NCI-H526 (cell line): ENCODE measurements around the gene UBASH3A.

Experiments
- DNase-seq, 2 experiments: peaks; one replicate each; lab custom pipeline; 2025; lab: John Stamatoyannopoulos, UW

The UBASH3A gene

DNA sequence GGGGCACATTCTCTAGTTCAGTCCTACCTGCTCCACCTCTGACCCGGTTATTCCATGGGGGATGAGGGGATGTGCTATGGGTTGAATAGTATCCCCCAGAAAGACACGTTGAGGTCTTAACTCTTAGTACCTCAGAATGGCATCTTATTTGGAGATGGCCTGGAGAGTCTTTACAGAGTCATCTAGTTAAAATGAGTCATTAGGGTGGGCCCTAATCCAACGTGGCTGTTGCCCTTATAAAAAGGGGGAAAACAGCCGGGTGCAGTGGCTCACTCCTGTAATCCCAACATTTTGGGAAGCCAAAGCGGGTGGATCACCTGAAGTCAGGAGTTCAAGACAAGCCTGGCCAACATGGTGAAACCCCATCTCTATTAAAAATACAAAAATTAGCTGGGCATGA, 13.5 kb upstream of the UBASH3A start:
- no peak for DNase-seq

- no peak for DNase-seq
These were observed 13.0 kb upstream of the UBASH3A start for GRCh38 chr21:42390696-42391095.

- DNase-seq = no peak
These were observed 12.4 kb upstream of the UBASH3A start for GRCh38 chr21:42391297-42391696.

- DNase-seq = no peak
These were observed 10.8 kb upstream of the UBASH3A start for GRCh38 chr21:42392731-42393442.

GRCh38 chr21:42393443-42393950, 10.2 kb upstream of the UBASH3A start:
- peak; percentile 27 to 73 for DNase-seq

GRCh38 chr21:42395302-42395701, 8.4 kb upstream of the UBASH3A start:
- peak; percentile 56 to 61 for DNase-seq

DNA sequence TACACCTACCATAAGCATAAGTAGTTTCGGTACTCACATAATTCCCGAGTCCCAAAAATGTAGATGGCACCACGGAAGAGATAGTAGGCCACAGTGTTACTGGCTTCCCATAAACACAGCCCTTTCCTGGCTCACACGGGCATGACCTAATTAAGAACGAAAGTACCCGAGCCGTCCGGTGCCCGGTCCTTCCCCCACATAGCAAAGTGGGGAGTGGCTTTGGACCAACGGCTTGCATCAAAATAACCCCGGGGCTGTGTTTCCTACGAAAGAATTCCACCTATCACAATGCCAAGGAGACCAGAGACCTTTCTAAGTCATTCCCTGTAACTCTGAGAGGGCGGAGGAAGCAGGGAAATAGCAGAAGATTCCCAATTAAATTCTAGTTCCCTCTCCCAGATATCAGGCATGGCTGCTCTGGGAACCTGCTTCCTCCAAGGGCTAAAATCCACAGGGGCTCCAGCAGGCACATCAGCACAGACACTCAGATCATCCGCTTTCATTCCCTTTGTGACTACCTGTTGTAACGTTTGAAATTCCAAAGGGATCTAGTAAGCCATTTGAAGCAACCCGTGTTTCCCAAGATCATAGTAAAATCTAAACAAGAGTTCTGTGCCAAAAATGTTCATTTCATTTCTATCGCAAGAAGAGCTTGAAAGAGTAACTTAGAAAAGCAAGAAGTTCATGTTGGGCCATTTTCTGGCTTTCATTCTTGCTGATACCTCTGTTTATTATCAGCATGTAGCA, 7.6 kb upstream of the UBASH3A start, which contains the start of gene TMPRSS3:
TSS of gene TMPRSS3 (minus strand) at position 148 of the 747 bp plus-strand sequence. CDS start 635 bp downstream, outside the sequence.
- peak; percentile 94 to 95 for DNase-seq

- DNase-seq = peak; percentile 82 to 83
These were observed 6.6 kb upstream of the UBASH3A start for GRCh38 chr21:42396799-42397745.

DNA sequence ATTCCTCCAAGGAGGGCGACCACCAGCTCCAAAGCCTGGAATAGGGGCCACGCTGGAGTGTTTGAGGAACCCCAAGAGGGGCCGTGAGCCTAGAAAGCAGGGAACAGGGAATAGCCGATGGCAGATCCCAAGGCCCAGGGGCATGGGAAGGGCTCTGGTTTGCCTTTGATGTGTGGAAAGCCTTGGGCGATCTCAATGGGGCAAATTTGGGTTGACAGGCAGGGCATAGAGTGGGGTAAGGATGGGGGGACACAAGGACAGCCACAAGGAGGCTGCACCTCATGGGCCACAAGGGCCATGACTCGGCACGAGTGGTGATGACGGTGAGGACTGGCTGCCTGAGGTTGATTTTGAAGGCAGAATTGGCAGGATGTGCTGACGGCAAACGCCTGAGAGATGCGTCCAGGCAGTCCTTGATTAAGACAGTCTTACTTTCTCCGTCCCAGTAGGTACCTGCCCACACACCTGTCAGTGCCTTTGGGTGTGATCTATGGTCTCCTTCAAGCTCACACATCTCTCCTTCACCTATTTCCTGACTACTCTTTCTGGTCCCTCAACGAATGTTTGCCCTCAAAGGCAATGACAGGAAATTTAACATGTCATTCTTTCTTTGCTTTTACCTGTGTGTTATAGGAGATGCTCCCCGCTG, 5.8 kb upstream of the UBASH3A start:
- no peak for DNase-seq

- DNase-seq = peak; percentile 84 to 88
These were observed 5.2 kb upstream of the UBASH3A start for GRCh38 chr21:42398436-42399028.

- DNase-seq = peak; percentile 51 to 86
These were observed 3.2 kb upstream of the UBASH3A start for GRCh38 chr21:42400525-42400924.

DNA sequence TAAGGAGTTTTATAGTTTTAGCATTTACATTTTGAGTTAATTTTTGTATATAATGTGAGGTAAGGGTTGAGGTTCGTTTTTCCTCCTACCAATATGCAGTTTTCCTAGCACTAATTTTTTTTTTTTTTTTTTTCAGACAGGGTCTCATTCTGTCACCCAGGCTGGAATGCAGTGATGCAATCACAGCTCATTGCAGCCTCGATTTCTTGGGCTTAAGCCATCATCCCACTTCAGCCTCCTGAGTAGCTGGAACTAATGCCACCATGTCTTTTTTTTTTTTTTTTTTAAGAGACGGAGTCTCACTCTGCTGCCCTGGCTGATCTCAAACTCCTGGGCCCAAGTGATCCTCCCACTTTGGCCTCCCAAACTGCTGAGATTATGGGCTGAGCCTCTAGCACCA, 2.5 kb upstream of the UBASH3A start:
- DNase-seq = no peak

DNA sequence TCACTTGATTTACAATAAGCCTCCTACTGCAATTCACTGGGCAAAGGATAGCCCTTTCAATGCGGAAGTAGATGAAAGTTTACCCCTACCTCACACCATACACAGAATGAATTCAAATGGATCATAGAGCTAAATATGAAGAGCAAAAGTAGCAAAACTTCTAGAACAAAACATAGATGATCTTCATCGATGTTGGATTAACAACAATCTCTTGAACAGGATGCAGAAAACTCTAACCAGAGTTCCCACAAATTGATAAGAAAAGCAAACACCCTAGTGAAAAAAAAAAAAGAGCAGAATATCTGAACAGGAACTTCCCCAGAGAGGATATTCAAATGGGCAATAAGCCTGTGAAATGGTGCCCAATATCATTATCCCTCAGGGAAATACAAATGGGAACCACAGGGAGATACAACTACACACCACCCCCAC, 1.9 kb upstream of the UBASH3A start:
- no peak for DNase-seq

DNA sequence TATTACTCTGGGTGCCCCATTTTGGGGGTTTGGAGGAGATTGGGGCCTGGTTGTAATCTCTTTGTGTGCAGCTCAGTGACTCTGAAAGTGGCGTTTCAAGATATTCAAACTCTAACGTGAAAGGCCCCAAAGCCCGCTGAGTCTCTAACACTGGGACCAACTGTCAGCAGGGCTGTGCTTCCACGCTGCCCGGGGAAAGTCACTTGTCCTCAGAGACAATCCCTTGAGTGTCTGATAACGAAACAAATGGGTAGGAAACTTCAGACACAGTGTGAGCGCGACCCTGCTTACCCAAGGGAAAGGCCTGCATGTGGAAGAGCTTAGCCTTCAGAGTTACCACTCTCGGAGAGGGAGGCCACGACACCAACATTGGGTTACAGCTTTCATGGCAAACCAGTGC, 837 bp downstream of the UBASH3A start:
- no peak for DNase-seq

- DNase-seq = no peak
These were observed 1.6 kb downstream of the UBASH3A start for GRCh38 chr21:42405064-42406013.

- DNase-seq = peak in 1 of 2 experiments; percentile 35
These were observed 2.5 kb downstream of the UBASH3A start for GRCh38 chr21:42406201-42406621.

DNA sequence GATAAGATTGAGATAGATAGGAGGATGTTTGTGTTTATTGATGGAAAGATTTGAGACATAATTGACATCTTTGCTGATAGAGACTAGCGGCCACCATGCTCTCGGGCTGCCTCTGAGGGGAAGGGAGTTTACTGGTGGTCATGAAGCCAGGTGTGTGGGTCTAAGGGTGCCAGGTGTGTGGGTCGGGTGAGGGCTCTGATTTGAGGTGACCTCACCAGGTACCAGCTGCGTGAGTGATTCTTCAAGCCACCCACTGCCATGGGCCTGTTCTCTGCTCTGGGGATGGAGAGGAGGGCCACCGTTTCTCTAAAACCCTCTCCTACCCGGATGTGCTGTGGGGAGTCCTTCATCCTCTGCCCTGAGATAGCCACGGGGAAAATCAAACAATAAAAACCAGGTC, 3.2 kb downstream of the UBASH3A start:
- DNase-seq = no peak

DNA sequence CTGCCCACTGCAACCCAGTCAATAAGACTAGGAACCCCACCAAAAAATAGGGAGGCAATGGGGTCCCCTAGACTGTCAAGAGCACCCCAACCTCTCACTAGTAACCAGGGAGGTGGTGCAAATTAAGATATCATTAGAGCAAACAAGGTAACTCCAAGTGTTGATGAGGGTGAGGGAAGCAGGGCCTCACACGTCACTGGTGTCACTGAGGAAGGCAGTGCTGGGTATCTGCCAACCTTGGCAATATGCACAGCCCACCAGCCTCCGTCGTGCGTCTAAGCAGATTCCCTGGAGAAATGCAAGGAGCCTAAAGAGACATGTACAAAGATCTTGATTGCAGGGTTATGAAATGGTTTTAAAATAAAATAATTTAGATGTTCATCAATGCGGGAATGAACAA, 3.8 kb downstream of the UBASH3A start:
- DNase-seq = no peak

- DNase-seq = peak in 1 of 2 experiments; percentile 50
These were observed 5.0 kb downstream of the UBASH3A start for GRCh38 chr21:42408718-42409117.

- no peak for DNase-seq
These were observed 5.7 kb downstream of the UBASH3A start for GRCh38 chr21:42409366-42409765.
